Brain microvascular endothelial cell (primary cell): ENCODE results near the gene BMP6.

Experiments used
- DNase-seq: peaks from one replicate; pipeline ENCODE4 v3.0.0-alpha.2; 2020
- H3K27ac ChIP-seq: fragments of 250-450 bp; sonication (Bioruptor Pico); 2 replicates; pipeline ENCODE4 v1.5.1; 2020; ENCODE audit warnings: mild to moderate bottlenecking, moderate library complexity
- H3K27me3 ChIP-seq: fragments of 250-450 bp; sonication (Bioruptor Pico); replicated peaks from 2 replicates; pipeline ENCODE4 v1.5.1; 2020; ENCODE audit warnings: mild to moderate bottlenecking
- H3K36me3 ChIP-seq: fragments of 250-450 bp; sonication (Bioruptor Pico); replicated peaks from 2 replicates; pipeline ENCODE4 v1.5.1; 2020; ENCODE audit warnings: mild to moderate bottlenecking
- H3K4me3 ChIP-seq: 2 replicates; pipeline ENCODE4 v1.5.1; 2011; ENCODE audit warnings: low read depth, mild to moderate bottlenecking, control low read depth, low read length, moderate library complexity
- CTCF ChIP-seq: IDR thresholded peaks from 2 replicates; pipeline ENCODE4 v1.5.1; 2011; ENCODE audit warnings: low read depth, mild to moderate bottlenecking, moderate library complexity, low read length, control low read depth, inconsistent platforms; ENCODE audit errors: missing control alignments
- in situ Hi-C: cut with HindIII; loops from 2 replicates; pipeline ENCODE4 v1.10.0; 2017; ENCODE audit warnings: low sequenced_read_pairs, low pct_ligation_motif_present

BMP6 gene

GRCh38 chr6:7737106-7737505 is 11.2 kb downstream of the BMP6 start:
- in situ Hi-C loops = no loop called here
- no peak overlapping the region for H3K4me3 ChIP-seq
- H3K27me3 ChIP-seq = peaks cover 2% of the 10 kb centered on the region
- no peaks in the 10 kb centered on the region for H3K36me3 ChIP-seq
- H3K27ac ChIP-seq = no peak overlapping the region
- TF ChIP-seq CTCF = no peak
- DNase-seq = no peak

GRCh38 chr6:7737867-7738266 is 12.0 kb downstream of the BMP6 start:
- in situ Hi-C loops = no loop called here
- DNase-seq = no peak
- no peak overlapping the region for H3K27ac ChIP-seq
- no peak overlapping the region for H3K4me3 ChIP-seq
- TF ChIP-seq CTCF = no peak
- H3K36me3 ChIP-seq = no peaks in the 10 kb centered on the region
- peaks cover 5% of the 10 kb centered on the region for H3K27me3 ChIP-seq

- no peak for TF ChIP-seq CTCF
- no peak overlapping the region for H3K27ac ChIP-seq
- no peak for DNase-seq
- peaks cover 5% of the 10 kb centered on the region for H3K27me3 ChIP-seq
- no peak overlapping the region for H3K4me3 ChIP-seq
- H3K36me3 ChIP-seq = no peaks in the 10 kb centered on the region
- in situ Hi-C loops = no loop called here
Observed at GRCh38 chr6:7742223-7742785, 16.4 kb downstream of the BMP6 start.

GRCh38 chr6:7745942-7746341 is 20.0 kb downstream of the BMP6 start:
- Histone ChIP-seq H3K4me3 (no peak overlapping the region), H3K27ac (no peak overlapping the region), H3K36me3 (no peaks in the 10 kb centered on the region), H3K27me3 (peaks cover 5% of the 10 kb centered on the region)
- no peak for TF ChIP-seq CTCF
- no peak for DNase-seq
- in situ Hi-C loops = no loop called here

GRCh38 chr6:7747016-7747415 is 21.1 kb downstream of the BMP6 start:
- Histone ChIP-seq H3K27me3 (peaks cover 7% of the 10 kb centered on the region), H3K4me3 (no peak overlapping the region), H3K36me3 (no peaks in the 10 kb centered on the region), H3K27ac (no peak overlapping the region)
- in situ Hi-C loops = no loop called here
- DNase-seq = no peak
- TF ChIP-seq CTCF = no peak

GRCh38 chr6:7747433-7747832 is 21.5 kb downstream of the BMP6 start:
- DNase-seq = no peak
- Histone ChIP-seq H3K4me3 (no peak overlapping the region), H3K27ac (no peak overlapping the region), H3K36me3 (no peaks in the 10 kb centered on the region), H3K27me3 (peaks cover 6% of the 10 kb centered on the region)
- TF ChIP-seq CTCF = no peak
- in situ Hi-C loops = no loop called here
